ENCODE measurements around the gene TULP1. TPM values are rescaled to one million over a fixed set of nuclear protein-coding genes. Genes with fewer than 3 reads are reported as not detected.
"Not testable (repeated sequence)": the region's sequence is repeated elsewhere in the genome, so short reads cannot be mapped to it uniquely, and the experiment has no call there.

The TULP1 gene
- total RNA-seq, 1 donor from 2014 or later, result under 0.01 TPM

DNA sequence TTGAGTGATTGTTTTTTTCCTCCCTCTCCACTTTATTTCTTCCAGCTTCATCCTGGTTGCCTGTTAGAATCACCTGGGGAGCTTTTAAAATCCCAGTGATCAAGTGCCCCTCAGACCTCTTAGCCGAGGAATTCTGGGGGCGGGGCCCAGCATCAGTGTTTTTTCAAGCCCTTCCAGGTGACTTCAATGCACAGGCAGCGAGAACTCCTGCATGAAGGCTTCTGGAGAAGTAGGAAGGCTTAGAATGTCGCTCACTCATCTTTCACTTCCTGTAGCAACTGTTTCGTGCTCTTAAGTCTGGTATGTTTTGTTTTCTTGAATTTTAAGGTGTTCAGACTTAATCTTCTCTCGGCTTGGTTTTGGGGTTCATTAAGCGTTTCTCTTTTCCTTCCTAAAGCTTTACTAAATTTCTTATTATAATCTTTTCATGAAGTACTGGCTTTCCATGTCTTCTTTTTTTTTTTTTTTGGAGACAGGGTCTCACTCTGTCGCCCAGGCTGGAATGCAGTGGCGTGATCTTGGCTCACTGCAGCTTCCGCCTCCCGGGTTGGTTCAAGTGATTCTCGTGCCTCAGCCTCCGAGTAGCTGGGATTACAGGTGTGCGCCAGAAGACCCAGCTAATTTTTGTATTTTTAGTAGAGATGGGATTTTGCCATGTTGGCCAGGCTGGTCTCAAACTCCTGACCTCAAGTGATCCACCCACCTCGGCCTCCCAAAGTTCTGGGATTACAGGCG lies 30.9 kb upstream of the TULP1 start:
- Histone ChIP-seq H3K4me3 (ENCODE audit: low read depth, low read length) (no peak overlapping the region), H3K36me3 (ENCODE audit: control insufficient read depth, insufficient read depth, low read length) (no peaks in the 10 kb centered on the region), H3K27me3 (ENCODE audit: control insufficient read depth, insufficient read depth, low read length) (no peaks in the 10 kb centered on the region)
- TF ChIP-seq, protein P1, sequence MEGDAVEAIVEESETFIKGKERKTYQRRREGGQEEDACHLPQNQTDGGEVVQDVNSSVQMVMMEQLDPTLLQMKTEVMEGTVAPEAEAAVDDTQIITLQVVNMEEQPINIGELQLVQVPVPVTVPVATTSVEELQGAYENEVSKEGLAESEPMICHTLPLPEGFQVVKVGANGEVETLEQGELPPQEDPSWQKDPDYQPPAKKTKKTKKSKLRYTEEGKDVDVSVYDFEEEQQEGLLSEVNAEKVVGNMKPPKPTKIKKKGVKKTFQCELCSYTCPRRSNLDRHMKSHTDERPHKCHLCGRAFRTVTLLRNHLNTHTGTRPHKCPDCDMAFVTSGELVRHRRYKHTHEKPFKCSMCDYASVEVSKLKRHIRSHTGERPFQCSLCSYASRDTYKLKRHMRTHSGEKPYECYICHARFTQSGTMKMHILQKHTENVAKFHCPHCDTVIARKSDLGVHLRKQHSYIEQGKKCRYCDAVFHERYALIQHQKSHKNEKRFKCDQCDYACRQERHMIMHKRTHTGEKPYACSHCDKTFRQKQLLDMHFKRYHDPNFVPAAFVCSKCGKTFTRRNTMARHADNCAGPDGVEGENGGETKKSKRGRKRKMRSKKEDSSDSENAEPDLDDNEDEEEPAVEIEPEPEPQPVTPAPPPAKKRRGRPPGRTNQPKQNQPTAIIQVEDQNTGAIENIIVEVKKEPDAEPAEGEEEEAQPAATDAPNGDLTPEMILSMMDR (IDR thresholded peaks at IDR 0.05; ENCODE audit: insufficient read depth, low read length, severe bottlenecking), result no peak
- FAIRE-seq, result no peak
- peak; percentile 28 for DNase-seq (ENCODE audit: low read depth)

- no peaks in the 10 kb centered on the region for H3K36me3 ChIP-seq (ENCODE audit: control insufficient read depth, insufficient read depth, low read length)
- DNase-seq (ENCODE audit: low read depth) (no peak), FAIRE-seq (no peak)
- H3K4me3 ChIP-seq (ENCODE audit: low read depth, low read length), result no peak overlapping the region
- TF ChIP-seq, protein P1 (IDR thresholded peaks at IDR 0.05; ENCODE audit: insufficient read depth, low read length, severe bottlenecking), result no peak
- no peaks in the 10 kb centered on the region for H3K27me3 ChIP-seq (ENCODE audit: control insufficient read depth, insufficient read depth, low read length)
Measured at GRCh38 chr6:35541836-35542235, 29.1 kb upstream of the TULP1 start.

- FAIRE-seq (no peak), DNase-seq (ENCODE audit: low read depth) (no peak)
- H3K4me3 ChIP-seq (ENCODE audit: low read depth, low read length), result no peak overlapping the region
- H3K36me3 ChIP-seq (ENCODE audit: control insufficient read depth, insufficient read depth, low read length), result no peaks in the 10 kb centered on the region
- H3K27me3 ChIP-seq (ENCODE audit: control insufficient read depth, insufficient read depth, low read length), result peaks cover 3% of the 10 kb centered on the region
- TF ChIP-seq, protein P1 (IDR thresholded peaks at IDR 0.05; ENCODE audit: insufficient read depth, low read length, severe bottlenecking), result no peak
Measured at GRCh38 chr6:35539223-35539622, 26.5 kb upstream of the TULP1 start.

DNA sequence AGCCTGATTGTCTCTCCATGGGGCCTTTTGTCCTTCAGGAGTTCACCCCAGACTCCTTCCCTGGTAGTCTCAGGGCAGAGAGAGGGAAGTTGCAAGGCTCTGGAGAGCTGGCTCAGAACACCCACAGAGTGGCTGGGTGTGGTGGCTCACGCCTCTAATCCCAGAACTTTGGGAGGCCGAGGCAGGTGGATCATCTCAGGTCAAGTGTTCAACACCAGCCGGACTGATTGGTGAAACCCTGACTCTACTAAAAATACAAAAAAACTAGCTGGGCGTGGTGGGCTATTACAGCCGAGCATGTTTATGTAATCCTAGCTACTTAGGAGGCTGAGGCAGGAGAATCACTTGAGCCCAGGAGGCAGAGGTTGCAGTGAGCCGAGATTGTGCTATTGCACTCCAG lies 23.2 kb upstream of the TULP1 start:
- not testable (repeated sequence) for DNase-seq (ENCODE audit: low read depth)

GRCh38 chr6:35534407-35535170 lies 21.9 kb upstream of the TULP1 start:
- Histone ChIP-seq H3K36me3 (ENCODE audit: control insufficient read depth, insufficient read depth, low read length) (no peaks in the 10 kb centered on the region), H3K4me3 (ENCODE audit: low read depth, low read length) (no peak overlapping the region), H3K27me3 (ENCODE audit: control insufficient read depth, insufficient read depth, low read length) (peaks cover 5% of the 10 kb centered on the region)
- FAIRE-seq, result no peak
- no peak for DNase-seq (ENCODE audit: low read depth)
- TF ChIP-seq, protein P1 (IDR thresholded peaks at IDR 0.05; ENCODE audit: insufficient read depth, low read length, severe bottlenecking), result no peak

More for the DNA sequence above, 23.2 kb upstream of the TULP1 start:
- not testable (repeated sequence) for FAIRE-seq; H3K36me3 ChIP-seq (ENCODE audit: control insufficient read depth, insufficient read depth, low read length); H3K27me3 ChIP-seq (ENCODE audit: control insufficient read depth, insufficient read depth, low read length); H3K4me3 ChIP-seq (ENCODE audit: low read depth, low read length)

GRCh38 chr6:35533981-35534380 lies 21.3 kb upstream of the TULP1 start:
- TF ChIP-seq, protein P1 (IDR thresholded peaks at IDR 0.05; ENCODE audit: insufficient read depth, low read length, severe bottlenecking), result no peak
- Histone ChIP-seq H3K4me3 (ENCODE audit: low read depth, low read length) (no peak overlapping the region), H3K27me3 (ENCODE audit: control insufficient read depth, insufficient read depth, low read length) (peaks cover 5% of the 10 kb centered on the region), H3K36me3 (ENCODE audit: control insufficient read depth, insufficient read depth, low read length) (no peaks in the 10 kb centered on the region)
- DNase-seq (ENCODE audit: low read depth) (no peak), FAIRE-seq (no peak)
